Suppressor macrophage treated with lipopolysaccharide for 4 hours (primary cell): ENCODE measurements around the gene CCDC69.
"Not testable (repeated sequence)": the region's sequence is repeated elsewhere in the genome, so short reads cannot be mapped to it uniquely, and the experiment has no call there.

Source experiments
- DNase-seq: peaks from one replicate; pipeline ENCODE4 v3.0.0-alpha.2; 2020

CCDC69 gene, protein sequence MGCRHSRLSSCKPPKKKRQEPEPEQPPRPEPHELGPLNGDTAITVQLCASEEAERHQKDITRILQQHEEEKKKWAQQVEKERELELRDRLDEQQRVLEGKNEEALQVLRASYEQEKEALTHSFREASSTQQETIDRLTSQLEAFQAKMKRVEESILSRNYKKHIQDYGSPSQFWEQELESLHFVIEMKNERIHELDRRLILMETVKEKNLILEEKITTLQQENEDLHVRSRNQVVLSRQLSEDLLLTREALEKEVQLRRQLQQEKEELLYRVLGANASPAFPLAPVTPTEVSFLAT

DNA sequence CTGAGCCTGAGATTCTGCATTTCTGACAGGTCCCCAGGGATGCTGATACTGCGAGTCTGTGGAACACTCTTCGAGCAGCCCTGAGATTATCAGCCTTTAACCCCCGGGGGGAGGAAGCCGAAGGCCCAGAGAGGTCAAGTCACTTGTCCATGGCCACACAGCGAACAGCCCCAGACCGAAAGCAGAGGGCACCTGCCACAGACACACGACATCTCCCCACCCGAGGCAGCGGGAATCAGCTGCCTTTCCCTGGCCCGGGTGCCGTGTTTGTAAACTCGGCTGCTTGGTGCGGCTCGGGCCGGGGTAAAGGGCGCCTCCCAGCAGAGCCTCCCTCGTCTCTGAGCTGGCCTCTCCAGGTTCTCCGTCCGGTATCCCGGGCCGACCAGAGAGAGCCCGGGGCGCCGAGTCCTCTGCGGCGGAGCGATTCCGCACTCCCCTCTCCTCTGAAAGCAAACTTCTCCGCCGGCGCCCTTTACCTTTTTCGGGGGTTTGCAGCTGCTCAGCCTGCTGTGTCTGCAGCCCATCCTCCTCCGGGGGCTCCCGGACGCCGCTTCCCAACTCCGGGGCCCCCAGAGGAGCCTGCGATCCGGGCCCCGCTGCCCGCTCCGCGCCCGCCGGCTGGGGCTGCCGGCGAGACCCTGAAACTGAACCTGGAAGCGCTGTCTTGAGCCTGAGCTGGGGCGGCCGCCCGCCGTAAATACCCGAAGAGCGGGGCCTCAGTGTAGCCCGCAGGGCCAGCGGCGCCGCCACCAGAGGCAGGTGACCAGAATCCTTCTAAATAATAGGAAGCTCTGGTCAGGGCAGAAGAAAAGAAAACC is at the start of gene CCDC69:
Gene CCDC69, minus strand, starts transcription at position 646 of the 818 bp plus-strand sequence. Its CDS starts 122 bp downstream, at position 524.
- DNase-seq = peak; percentile 75

DNA sequence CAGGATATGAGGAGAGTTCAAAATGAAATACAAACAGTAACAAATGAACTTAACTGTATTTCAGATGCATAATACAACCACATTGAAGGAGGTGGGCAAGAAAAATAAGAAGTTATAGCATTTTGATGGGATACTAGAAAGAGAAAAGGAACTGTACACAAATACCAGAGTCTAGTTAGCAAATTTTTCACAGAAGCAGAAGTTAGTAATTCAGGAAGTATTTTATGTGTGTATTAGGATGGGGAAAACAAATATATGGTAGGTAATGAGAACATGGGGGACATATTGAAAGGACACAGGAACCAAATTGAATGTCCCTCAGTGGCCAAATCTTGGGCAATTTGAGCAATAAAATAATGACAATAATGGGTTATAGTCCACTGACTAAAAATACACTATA is 47.4 kb upstream of the CCDC69 start:
- DNase-seq = peak; percentile 31

DNA sequence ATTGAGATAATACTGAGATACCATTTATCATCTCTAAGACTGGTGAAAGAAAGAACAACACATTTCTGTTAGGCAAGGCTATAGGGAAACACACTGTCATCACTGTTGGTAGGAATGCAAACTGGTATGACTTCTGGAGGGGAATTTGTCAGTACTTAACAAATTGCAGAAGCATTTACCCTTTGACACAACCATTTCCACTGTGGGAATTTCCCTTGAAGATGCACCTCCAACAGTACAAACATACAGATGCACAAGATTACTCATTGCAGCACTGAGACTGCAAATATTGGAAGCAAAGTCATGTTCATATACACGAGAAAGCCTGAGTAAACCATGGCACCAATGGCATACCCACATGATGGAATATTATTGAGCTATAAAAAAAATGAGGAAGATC is 46.7 kb upstream of the CCDC69 start:
- peak; percentile 93 for DNase-seq

DNA sequence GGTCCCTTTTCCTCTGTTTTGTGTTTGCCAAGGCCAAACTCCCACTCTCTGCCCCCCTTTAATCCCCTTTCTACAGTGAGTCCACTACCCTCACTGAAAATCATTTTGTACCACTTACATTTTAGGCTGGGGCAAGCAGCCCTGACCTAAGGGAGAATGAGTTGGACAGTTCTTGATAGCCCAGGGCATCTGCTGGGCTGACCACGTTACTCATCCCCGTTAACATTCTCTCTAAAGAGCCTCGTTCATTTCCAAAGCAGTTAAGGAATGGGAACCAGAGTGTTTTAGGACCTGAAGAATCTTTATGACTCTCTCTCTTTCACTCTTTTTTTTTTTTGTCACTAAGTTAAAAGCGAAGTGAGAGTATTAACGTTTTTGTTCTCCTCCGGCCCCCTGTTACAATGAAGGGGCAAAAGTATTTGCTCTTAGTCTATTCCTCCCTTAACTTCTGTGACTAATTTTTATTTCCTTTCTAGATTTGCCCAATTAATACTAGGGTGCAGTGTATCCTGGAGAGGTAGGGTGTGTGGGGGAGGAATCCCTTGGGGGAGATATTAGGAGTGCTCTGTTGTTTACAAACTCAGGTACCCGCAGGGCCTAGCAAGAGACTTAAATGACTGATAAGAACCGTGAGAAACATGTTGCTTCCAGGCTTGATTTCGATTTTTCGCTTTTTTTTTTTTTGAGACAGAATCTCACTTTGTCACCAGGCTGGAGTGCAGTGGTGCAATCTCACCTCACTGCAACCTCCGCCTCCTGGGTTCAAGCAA is 43.8 kb upstream of the CCDC69 start:
- DNase-seq = no peak

DNA sequence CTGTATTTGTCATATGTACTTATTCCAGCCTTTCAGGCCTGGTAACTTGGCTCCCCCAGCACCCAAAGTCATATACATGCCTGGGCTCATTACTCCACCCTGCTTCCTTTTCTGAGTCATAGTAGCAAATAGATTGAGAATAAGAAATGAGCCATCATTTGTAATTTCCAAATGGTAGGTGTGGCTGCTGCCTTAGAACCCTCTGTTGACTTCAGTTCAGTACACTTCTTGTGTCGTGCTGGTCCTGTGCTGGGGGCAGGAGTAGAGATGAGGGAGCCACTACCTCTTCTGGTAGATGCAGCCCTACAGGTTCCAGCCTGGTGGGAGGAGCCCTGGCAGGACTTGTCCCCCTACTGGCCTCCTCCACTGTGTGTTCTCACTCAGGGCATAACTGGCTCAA is 40.2 kb upstream of the CCDC69 start:
- peak; percentile 80 for DNase-seq

DNA sequence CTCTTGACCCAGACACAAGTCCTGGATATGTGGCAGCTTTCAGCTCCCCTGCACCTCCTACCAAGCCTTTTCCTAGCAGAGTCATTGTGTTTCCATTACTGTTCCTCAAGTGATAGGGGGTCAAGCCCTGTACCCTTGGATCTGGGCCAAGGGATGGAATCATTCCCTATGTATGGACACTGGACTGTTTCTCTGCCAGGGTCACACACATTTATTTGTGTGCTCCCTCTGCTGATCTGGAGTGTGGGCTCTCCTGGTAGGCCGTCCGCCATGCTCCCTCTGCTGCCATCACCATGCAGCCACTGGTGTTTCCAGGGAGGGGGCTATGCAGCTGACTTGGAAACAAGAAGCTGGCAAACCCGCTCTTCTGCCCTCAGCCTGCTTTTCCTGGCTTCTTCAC is 38.6 kb upstream of the CCDC69 start:
- DNase-seq = no peak

DNA sequence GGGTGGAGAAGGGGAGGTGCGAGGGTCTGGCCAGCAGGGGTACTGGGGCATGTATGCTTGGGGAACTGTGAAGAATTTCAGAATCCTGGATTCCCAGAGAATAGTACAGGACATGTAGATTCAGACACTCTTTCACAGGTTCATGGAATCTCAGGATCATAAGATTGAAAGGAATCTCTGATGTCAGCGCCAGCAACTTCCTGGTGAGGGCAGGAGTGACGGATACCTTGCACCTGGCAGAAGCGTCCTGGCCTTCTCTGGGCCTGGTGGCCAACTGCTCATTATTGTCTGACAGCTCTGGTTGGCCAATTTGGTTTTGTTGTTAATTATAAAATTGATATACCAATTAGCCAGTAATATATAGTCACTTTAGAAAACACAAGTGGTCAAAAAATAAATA is 36.0 kb upstream of the CCDC69 start:
- no peak for DNase-seq

DNA sequence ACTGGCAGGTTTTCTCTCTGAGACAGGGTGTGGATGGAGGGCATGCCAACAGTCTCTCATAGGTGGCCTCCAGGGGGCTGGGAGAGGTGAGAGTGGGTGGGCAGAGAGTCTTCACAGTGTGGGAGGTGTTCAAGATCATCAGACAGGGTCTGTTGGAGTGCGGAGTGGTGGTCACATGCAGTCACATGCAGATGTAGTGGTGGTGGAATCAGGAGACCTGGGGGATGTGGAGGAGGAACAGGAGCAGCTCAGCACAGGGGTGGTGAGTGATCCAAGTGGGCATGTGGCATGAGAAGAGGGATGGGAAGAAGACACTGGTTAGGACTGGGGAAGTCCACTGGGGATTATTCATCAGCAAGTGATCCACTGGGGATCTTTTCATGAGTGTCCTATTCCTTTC is 34.9 kb upstream of the CCDC69 start:
- DNase-seq = peak; percentile 77

DNA sequence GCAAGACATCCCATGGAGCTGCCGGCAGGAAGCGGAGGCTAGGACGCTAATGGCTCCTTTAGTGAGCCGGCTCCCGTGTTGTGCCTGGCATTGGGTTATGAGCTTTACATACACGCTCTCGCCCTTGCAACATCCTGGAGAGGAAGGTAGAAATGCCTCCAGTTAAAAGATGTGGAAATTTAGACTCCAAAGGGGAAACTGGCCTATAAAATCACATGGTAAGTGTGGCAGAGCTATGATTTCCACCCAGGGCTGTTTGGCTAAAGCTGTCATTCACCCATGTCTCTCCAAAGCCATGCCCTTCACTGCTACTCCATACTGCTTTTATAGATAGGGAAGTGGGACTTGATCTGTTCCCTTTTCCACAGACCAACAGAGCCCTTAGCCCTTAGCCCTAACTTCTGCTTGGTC is 34.3 kb upstream of the CCDC69 start:
- peak; percentile 89 for DNase-seq

DNA sequence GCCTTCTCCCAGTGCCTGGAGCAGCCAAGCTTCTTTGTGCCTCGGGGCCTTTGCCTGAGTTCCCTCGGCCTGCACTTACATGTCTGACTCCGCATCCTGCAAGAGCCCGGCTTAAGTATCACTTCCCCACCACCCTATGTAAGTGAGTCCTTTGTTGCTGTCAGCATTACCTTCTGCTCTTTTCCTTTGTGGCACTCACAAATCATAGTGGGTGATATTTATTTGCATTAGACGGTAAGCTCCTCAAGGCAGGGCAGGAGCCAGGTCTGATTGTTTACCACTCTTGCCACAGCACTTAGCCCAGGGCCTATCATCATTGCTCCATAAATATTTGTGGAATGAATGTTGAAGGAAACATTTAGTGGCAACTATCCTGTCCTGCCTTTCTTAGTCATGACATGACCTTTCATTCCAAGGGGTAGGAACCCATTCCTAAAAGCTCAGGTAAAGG is 33.9 kb upstream of the CCDC69 start:
- peak; percentile 82 for DNase-seq

DNA sequence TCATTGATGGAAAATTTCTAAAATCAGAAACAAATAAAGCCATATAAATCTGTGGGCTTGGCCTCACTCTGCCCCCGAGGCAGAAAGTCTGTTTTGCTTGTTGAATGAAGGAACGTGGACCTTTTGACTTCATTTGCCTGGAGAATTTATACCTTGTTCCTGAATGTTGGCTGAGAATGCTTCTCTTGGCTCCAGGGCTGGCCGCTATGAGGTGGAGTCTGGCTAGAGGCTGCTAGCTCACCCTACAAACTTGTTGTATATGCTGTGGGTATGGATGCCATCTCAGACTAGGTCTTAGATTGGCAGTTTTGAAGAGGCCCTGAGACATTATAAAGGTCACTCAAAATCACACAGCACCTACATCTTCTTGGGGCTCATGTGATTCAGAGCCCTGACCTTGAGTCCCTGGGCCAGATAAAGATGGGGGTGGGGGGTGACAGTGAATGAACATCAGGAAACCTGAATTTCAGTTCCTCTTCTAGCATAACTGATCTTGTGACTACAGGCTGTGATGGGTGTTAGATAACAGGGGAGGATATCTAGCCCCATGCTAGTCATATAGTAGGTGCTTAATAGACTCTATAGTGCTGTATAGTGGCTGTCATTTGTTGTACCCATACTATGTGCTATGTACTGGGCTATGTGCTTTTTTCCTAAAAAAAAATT is 31.9 kb upstream of the CCDC69 start:
- DNase-seq = peak; percentile 81

DNA sequence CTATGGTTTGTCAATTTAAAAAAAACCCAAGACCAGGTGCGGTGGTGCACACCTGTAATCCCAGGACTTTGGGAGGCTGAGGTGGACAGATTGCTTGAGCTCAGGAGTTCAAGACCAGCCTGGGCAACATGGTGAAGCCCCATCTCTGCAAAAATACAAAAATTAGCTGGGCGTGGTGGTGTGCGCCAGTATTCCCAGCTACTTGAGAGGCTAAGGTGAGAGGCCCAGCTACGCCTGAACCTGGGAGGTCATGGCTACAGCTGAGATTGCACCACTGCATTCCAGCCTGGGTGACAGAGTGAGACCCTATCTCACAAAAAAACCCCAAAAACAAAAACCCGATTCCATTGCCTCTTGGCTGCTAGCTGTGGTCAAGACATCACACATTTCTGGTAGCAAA is 31.1 kb upstream of the CCDC69 start:
- DNase-seq = not testable (repeated sequence)

DNA sequence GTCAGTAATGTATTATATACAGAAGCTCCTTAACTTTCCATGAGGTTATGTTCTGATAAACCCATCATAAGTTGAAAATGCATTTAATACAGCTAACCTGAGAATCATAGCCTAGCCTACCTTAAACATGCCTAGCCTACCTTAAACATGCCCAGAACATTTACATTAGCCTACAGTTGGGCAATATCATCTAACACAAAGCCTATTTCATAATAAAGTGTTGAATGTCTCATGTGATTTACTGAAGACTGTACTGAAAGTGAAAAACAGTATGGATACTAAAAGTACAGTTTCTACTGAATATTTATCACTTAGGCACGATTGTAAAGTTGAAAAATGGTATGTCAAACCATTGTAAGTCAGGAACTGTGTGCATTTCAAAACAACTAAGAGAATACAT is 30.7 kb upstream of the CCDC69 start:
- DNase-seq = peak; percentile 68

DNA sequence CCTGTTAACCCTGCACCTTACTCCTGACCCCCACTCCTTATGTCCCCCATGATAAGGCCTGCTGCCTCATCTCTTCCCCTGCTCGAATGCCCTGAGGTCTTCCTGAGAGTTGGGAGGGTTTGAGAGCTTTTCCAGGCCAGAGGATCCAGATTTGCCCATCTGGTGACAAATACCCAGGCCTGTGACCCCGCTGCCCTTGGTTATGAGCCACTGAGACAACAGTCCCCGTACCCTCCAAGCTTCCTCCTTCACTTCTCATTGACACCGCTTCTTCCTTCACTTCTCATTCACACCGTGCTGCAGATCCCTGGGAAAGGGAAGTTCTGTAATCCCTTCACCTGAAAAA is 29.7 kb upstream of the CCDC69 start:
- peak; percentile 38 for DNase-seq

DNA sequence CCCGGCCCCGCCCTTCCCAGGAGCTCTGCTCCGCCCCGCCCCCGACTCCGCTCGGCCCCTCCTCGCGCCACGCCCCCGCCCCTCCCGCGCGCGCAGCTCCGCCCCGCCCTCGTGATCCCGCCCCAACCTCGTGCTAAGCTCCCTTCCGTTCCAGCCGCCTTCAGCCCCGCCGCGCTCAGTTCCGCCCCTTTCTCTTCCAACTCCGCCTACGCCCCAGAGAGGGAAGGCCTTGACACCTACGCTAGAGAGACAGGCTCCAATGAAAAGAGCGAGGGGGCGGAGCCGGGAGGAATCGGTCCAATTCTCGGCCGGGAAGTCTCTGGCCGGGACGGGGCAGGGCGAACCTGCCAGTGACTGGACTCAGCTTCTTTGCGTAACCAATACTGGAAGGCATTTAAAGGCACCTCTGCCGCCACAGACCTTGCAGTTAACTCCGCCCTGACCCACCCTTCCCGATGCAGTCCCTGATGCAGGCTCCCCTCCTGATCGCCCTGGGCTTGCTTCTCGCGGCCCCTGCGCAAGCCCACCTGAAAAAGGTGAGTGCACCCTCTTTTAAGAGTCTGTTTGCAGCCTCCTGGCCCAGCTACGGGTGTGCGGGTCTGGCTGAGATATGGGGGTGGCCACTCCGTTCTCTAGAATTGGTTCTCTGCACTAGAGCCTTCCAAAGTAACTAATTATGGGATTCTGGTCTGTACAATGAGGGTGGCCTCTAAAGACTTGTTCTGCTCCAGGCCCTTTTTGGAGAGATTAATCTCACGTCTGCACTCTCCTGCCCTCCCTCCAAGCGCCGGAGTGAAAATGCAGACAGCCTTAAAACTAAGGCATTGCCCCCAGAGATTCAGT is 29.1 kb upstream of the CCDC69 start, which contains the start of gene GM2A:
Gene GM2A, plus strand, starts transcription at position 424 of the 843 bp plus-strand sequence. Its CDS starts 32 bp downstream, at position 456.
- peak; percentile 100 for DNase-seq

DNA sequence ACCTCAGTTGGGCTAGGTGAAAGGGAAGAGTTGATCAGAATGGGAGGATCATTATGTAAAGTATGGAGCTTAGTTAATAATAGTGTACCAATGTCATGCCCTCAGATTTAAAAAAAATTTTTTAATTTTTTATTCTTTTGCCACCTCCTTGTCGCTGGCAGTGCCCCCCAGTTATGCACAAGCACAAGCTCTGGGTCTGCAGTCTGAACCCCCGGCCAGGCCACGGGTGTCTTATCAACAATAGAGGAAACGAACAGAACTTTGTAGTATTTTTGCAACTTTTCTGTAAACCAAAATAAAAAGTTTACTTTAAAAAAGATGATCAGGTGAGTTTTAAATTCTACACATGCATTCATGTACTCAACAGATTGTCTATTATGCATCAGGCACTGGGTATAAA is 27.7 kb upstream of the CCDC69 start:
- no peak for DNase-seq

DNA sequence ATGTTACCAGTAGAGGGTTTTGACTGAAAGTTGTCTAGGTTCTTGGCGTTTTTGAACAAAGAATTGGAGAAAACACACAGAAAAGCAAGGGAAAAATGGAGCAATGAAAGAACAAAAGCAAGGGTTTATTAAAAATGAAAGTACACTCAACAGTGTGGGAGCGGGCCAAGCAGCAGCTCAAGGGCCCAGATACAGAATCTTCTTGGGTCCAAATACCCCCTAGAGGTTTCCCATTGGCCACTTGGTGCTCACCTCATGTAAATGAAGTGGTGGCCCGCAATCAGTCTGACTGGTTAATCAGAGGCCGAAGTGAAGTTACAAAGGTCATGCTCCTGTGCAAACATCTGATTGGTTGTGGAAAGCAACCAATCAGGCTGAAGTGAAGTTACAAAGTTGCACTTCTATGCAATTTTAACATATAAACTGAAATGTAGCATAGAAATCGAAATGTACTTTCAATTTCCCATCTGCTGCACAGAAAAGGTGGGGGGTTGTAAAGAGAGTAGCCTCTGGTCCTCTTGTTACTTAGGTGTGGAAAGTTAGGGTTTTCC is 27.2 kb upstream of the CCDC69 start:
- no peak for DNase-seq

DNA sequence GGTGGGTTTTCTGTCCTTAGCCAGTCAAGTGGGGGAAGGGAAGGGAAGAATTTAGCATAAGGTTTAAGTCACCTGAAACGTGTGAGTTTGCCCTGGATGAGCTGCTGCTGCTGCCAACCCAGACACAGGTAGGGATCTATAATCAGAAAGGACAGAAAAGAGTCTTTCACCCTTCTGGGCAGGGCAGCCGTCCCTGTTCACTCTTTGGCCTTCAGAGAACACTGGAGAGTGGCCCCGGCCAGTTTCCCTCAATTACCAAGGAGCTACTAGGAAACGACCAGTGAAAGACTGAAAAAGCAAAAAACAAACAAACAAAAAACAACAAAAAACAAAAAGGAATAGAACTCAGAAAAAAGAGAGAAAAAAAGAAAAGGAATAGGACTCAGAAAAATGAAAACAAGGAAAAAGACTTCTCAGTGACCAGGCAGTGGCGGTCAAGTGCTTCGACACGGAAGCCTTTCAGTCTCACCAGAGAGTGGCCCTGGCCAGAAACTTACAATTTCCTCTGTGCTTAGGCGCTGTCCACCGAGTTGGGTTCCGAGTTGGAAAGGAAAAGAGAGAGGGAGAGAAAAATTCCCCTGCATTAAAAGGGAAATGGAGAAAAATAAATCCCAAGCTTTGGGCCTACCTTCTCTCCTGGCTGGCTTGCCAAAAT is 26.6 kb upstream of the CCDC69 start:
- DNase-seq = no peak

DNA sequence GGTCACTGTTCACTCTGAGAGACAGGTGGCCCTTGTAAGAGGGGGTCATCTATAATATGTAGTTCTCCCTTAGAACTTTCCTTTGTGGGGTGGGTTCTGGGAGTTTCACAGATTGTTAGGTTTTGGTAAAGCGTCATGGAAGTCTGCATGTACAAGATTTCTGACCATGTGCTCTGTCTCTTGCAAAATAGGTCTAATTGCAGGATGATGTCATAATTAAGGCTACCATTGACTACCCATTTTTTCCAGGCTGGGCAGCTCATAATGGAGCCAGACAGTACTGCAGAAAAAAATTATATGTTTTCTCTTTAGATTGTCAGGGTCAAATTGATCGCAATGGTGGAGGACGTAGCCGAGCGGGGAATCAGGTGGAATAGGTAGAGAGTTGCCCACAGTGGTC is 25.4 kb upstream of the CCDC69 start:
- peak; percentile 35 for DNase-seq

DNA sequence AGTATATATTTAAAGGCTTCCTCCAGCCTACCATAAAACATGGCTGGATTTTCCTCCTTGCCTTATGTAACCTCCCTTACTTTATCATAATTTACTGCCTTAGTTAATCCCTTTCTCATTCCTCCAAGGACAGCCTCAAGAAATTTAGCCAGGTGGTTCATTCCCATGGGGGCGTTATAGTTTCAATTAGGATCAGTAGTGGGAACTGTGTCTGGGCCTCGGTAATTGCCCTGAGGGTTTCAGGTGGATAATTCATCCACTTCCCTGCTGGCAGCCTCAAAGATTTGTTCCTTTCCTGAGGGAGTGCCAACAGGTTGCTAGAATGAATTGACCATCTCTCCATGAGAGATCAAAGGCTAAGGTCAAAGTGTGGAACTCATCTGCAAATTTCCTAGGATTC is 24.8 kb upstream of the CCDC69 start:
- no peak for DNase-seq

DNA sequence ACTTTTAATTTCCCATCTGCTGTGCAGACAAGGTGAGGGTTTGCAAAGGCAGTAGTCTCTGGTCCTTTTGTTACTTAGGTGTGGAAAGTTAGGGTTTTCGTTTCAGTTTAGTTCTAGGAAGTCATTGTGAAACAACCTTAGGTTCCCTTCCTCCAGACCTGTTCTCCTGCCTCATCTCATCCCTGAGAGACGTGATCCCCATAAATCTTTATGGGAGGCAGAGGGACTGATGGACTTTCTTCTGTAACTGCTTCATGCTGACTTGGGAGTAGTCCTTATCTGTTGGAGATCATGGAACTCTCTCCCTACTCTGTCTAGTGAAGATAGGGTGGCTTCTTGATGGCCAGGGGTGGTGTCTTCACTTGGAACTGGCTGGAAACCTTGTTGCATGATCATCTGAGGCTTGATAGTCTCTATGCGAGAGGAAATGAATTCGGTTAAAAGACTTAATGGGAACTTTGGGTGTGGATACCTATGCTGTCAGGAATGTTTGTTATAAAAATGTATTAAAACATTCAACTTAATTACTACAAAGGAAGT is 21.9 kb upstream of the CCDC69 start:
- no peak for DNase-seq
